ENCODE results near the gene CRTAC1.

Gene CRTAC1

GRCh38 chr10:98045785-98046389 is 15.5 kb upstream of the CRTAC1 start:
- in situ Hi-C loops (cut with MboI; ENCODE audit: low pct_unique_long_range_greater_than_20kb, low sequenced_read_pairs, unreplicated experiment) = loop anchor here (10.0 kb wide), 1 partner anchor 131 kb away; no protein-coding TSS in a partner anchor
- TF ChIP-seq CTCF (IDR thresholded peaks at IDR 0.05; ENCODE audit: extremely low read depth, insufficient read depth, missing control alignments) = peak; percentile 95
- DNase-seq (ENCODE audit: low spot score) = peak; percentile 76

GRCh38 chr10:98041352-98042043 is 11.1 kb upstream of the CRTAC1 start:
- DNase-seq (ENCODE audit: low spot score) = peak; percentile 70
- in situ Hi-C loops (cut with MboI; ENCODE audit: low pct_unique_long_range_greater_than_20kb, low sequenced_read_pairs, unreplicated experiment) = loop anchor here (10.0 kb wide), 1 partner anchor 127 kb away; no protein-coding TSS in a partner anchor
- peak; percentile 79 for TF ChIP-seq CTCF (IDR thresholded peaks at IDR 0.05; ENCODE audit: extremely low read depth, insufficient read depth, missing control alignments)

- TF ChIP-seq CTCF (IDR thresholded peaks at IDR 0.05; ENCODE audit: extremely low read depth, insufficient read depth, missing control alignments) = no peak
- in situ Hi-C loops (cut with MboI; ENCODE audit: low pct_unique_long_range_greater_than_20kb, low sequenced_read_pairs, unreplicated experiment) = loop anchor here (10.0 kb wide), 1 partner anchor 125 kb away; no protein-coding TSS in a partner anchor
- DNase-seq (ENCODE audit: low spot score) = no peak
Measured at GRCh38 chr10:98039690-98040381, 9.4 kb upstream of the CRTAC1 start.

GRCh38 chr10:98038288-98038687 is 7.9 kb upstream of the CRTAC1 start:
- no peak for DNase-seq (ENCODE audit: low spot score)
- no peak for TF ChIP-seq CTCF (IDR thresholded peaks at IDR 0.05; ENCODE audit: extremely low read depth, insufficient read depth, missing control alignments)
- in situ Hi-C loops (cut with MboI; ENCODE audit: low pct_unique_long_range_greater_than_20kb, low sequenced_read_pairs, unreplicated experiment) = no loop called here

GRCh38 chr10:98035599-98035998 is 5.2 kb upstream of the CRTAC1 start:
- DNase-seq (ENCODE audit: low spot score) = no peak
- TF ChIP-seq CTCF (IDR thresholded peaks at IDR 0.05; ENCODE audit: extremely low read depth, insufficient read depth, missing control alignments) = no peak
- in situ Hi-C loops (cut with MboI; ENCODE audit: low pct_unique_long_range_greater_than_20kb, low sequenced_read_pairs, unreplicated experiment) = no loop called here

GRCh38 chr10:98033515-98033914 is 3.1 kb upstream of the CRTAC1 start:
- in situ Hi-C loops (cut with MboI; ENCODE audit: low pct_unique_long_range_greater_than_20kb, low sequenced_read_pairs, unreplicated experiment) = no loop called here

More at GRCh38 chr10:98033515-98033914, 3.1 kb upstream of the CRTAC1 start:
- DNase-seq (ENCODE audit: low spot score) = no peak
- no peak for TF ChIP-seq CTCF (IDR thresholded peaks at IDR 0.05; ENCODE audit: extremely low read depth, insufficient read depth, missing control alignments)
